CD4-positive, alpha-beta T cell treated with Interleukin-17A for 1 hour (primary cell): ENCODE results near the gene LGALS12.
"Not testable (repeated sequence)": the region's sequence is repeated elsewhere in the genome, so short reads cannot be mapped to it uniquely, and the experiment has no call there.

Experiments used
- DNase-seq: peaks from one replicate; pipeline ENCODE4 v3.0.0-alpha.2; 2020

LGALS12 gene

DNA sequence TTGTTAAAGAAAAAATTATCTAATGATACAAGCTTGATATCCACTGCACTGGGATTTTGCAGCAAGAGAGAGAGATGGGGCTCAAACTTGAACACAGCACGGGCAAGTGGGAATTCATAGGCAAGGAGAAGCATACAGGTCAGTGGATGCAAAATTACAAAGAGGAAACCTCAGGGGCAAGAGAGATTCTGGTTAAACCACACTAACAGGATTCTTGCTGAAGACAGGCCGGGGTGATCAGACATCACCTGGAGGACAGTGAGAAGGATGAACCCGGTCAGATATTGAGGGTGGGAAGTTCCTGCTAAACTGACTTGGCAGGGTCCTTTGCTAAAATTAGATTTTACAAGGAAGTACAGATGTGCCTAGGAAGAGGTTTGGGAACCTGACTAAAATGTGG, 28.2 kb downstream of the LGALS12 start:
- no peak for DNase-seq

DNA sequence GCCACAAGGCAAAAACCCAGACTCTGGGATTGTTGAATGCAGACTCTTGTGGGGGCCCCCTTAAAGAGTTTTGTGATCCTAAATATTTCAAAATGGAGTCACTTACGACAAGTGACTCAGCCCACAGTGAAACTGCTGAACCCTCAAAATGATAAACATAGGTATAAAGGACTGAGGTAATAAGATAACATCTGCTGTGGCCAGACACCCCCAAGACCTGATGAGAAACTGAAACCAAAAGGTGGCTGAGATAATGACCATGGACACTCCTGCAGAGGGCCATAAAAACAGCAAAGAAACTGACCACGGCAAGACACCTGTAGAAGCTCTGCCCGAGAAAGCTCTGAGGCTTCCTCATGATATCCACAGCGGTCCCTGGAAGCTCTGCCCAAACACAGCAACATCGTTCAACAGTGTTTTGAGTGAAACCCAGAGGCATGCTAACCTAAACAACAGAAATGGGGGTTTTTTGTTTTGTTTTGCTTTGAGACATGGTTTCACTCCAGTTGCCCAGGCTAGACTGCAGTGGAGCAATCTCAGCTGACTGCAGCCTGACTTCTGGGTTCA, 29.1 kb downstream of the LGALS12 start:
- peak; percentile 59 for DNase-seq

DNA sequence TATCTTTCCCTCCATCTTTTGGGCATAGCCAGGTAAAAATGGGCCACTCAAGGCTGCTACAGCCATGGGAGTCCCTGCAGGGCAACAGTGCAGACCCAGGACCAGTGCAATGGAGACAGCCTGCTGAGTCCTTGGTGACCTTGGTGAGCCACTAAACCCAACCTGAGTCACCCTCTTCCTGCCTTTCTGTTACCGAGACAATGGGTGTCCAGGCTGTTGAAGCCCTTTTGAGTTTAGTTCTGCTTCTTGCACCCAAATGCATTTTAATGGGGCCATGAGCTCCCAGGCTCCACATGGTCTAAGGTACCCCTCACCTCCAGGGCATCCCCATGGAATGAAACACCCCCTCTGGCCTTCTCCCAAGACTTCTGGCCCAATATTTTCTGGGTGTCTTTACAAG, 29.9 kb downstream of the LGALS12 start:
- peak; percentile 56 for DNase-seq

DNA sequence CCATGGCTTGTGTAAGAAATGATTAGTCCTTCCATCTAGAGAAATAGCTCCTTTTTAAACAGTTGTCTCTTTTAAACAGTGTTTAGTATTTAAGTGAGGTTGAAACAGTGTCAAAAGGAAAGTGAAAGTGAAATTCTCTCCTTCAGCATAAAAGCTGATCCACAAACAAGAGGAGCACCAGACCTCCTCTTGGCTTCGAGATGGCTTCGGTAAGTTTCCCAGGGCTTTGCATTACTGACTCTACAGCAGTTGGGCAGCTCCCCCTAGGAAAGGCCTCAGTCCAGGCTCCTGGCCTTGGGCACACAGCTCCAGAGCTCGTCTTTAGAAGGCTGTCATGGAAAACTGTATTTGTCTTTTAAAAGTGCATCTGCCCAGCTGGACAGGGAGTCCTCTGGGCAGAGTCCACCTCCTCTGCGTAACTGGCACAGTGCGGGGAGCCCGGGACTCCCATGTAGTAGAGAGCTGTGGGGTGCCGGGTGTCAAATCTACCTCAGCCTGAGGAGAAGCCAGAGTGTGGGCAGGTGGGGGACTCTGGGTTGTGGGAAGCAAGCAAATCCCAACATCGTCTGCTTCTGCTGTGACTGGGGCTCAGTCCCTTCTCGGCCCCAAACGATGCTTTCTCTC, 30.9 kb downstream of the LGALS12 start, which contains the start of gene PLAAT4:
PLAAT4 (plus strand) TSS at position 140 of the 624 bp plus-strand sequence; CDS start at position 201, 61 bp downstream.
- DNase-seq, result peak; percentile 74

DNA sequence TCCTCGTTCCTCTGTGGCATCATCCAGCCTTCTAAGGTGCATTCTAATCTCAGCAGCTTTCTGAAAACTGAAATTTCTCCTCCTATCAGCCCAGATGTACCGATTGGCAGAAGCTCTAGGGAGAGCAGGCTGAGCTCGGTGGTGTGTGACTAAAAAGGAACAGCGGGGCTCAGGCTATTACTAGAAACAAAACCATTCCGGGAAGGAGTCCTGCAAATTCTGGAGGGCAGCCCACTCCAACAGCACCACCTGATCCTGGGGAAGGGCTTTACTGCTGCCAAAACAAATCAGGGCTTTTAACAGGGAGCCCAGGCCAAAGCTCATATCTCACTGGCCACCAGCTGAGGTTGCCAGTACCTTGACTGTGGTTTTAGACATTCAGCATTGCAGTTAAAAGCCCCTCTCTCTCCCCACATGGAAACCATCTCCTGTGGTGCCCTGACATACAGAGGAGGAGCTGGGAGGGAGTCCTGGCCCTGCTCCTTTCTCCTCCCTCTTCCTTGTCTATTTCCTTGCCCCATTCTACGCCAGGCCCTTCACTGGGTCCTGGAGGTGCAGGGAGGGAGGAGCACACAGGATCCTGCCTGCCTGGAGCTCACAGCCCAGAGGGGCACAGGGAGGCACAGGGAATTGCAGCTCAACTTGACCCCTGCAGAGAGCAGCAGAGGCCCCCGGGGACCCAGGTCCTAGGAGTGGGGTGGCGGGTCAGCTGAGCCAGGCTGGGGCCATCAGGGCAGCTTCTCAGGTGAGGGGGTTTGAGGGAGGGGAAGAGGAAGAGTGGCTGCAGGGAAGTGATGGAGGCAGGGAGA, 31.6 kb downstream of the LGALS12 start:
- peak; percentile 15 for DNase-seq

DNA sequence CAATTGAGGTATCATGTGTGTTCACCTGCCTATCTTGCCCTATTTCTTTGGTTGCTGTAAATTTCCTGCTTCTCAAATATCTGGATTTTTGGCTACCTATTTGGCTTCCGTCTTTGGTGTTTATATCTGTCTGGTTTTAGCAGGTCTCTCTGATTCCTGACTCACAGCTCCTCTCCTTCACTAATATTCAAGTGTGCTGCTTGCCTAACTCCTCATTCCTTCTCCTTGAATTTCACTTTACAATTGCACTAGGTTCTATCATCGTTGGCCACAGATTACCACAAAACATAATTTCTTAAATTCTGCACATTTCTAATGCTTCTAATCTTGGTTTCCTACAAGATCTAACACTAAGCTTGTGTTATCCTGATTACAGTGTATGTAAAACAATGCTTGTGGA, 36.6 kb downstream of the LGALS12 start:
- DNase-seq, result not testable (repeated sequence)

DNA sequence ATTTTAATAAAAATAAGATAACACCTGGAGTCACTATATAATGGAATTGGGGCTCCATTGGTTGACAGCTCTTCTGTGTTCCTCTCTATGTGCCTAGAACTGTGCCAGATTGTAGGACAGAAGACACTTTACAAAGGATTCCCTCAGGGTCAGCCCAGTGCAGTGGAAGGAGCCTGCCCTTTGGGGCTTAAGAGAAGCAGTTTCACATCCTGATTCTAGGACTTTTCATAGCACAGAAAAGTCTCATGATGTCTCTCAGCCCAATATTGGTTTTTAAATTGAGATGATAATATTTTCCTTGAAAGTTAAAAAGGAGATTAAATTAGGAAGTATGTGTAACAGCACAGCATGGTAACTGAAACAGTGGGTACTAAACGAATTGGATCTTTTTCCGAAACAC, 37.8 kb downstream of the LGALS12 start:
- DNase-seq, result no peak

DNA sequence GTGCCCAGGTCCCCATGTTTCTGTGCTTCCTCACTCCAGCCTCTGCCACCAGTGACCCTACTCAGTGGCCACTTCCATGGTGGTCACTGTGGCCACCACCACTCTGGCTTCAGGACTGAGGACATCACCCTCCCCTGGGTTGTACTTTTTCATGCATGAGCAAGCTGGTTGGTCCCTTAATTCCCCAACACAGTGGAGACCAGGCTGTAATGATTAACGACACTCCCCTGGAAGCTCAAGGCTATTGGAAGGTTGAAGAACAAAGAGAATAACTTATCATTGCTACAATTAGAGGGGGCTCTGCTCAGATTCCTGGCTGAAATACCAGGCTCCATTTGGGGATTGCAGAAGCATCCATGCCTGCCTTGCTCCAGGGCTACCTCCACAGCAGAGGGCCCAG, 41.2 kb downstream of the LGALS12 start:
- no peak for DNase-seq

DNA sequence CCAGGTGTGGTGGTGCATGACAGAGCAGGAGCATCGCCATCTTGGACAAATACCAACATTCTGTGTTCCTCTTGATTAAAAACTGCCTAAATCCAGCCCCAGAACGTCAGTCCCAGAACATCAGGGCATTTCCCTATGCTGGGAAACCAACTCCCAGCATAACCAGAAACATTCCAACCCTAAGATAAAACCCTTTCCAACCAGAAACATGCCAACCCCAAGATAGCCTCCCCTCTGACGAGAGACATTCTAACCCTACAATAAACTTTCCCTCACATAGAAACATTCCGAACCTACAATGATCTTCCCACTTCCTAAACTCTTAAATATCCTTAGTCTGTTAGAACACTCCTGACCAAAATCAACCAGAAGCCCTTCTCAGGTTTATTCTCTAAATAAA, 42.3 kb downstream of the LGALS12 start:
- no peak for DNase-seq

DNA sequence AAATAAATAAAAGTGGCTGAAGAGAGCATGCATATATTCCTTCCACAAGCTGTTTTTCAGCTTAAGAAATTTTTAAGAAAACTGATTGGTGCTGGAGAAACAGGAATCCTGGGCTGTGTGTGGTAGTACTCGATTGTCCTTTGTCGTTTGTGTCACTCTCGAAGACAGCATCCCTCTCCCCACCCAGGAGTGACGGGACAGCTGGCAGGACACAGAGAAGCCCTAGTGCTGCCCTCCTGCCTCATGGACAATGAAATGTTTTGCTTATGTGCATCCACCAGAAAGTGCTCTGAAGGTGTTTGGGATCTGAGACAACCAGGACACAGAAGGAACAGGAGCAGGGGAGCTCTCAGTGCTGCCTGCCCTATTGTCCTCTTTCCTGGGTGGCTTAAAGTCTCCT, 43.5 kb downstream of the LGALS12 start:
- no peak for DNase-seq

DNA sequence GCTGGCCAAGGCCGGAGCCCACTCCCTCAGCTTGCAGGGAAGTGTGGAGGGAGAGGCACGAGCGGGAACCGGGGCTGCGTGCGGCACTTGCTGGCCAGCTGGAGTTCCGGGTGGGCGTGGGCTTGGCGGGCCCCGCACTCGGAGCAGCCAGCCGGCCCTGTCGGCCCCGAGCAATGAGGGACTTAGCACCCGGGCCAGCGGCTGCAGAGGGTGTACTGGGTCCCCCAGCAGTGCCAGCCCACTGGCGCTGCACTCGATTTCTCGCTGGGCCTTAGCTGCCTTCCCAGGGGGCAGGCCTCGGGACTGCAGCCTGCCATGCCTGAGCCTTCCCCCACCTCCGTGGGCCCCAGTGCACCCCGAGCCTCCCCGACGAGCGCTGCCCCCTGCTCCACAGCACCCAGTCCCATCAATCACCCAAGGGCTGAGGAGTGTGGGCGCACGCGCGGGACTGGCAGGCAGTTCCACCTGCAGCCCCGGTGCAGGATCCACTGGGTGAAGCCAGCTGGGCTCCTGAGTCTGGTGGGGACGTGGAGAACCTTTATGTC, 44.3 kb downstream of the LGALS12 start:
- not testable (repeated sequence) for DNase-seq

DNA sequence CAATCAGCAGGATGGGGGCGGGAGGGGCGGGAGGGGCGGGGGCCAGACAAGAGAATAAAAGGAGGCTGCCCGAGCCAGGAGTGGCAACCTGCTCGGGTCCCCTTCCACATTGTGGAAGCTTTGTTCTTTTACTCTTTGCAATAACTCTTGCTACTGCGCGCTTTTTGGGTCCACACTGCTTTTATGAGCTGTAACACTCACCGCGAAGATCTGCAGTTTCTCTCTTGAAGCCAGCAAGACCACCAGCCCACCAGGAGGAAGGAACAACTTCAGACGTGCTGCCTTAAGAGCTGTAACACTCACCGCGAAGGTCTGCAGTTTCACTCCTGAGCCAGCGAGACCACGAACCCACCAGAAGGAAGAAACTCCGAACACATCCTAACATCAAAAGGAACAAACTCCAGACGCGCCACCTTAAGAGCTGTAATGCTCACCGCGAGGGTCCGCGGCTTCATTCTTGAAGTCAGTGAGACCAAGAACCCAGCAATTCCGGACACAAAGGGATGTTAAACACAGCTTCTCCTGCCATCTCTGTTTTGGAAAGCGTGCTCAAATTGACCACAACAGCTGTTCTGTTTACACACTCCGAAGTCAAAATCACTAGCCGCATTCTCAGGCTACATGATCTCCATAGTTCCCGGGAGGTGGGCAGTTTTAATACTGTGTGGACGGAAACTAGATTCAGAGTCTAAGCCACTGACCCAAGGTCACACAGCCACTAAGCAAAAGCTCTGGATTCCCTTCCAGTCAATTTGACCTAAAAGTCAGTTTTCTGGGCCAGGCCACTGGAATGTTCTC, 45.4 kb downstream of the LGALS12 start:
- DNase-seq, result peak; percentile 63

DNA sequence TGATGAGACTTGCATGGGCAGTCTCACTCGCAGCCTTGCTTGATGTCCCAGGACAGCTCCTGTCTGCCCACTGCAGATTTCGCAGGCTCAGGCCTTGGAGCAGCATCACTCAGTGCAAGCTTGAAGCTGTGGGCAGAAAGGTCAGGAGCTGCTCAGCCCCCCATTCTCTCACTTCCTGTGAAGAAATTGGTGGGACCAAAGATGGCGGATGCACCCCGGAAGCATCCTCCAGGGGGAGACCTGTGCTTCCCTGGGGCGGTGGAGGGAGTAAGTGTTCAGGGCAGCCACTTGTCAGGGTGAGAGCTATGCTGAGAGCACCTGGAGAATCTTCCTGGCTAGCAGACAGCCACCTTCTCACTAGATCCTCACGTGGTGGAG, 46.0 kb downstream of the LGALS12 start:
- peak; percentile 50 for DNase-seq

DNA sequence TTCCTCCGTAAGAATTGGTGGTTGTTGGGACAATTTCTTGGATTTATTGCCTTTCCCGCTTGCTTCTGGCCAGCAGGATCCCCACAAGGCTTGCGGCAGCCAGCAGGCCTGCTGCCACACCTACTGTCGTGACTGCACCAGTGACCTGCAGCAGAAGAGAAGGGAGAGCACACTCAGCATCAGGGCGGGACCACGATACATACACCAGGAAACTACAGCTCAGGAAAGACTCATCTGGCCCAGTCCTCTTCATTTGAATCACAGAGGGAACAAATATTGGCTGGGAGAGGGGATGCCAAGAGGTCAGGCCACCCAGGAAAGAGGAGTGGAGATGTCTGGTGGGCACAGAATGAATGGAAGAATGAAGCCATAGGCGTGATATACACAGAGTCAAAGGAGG, 47.0 kb downstream of the LGALS12 start:
- no peak for DNase-seq

DNA sequence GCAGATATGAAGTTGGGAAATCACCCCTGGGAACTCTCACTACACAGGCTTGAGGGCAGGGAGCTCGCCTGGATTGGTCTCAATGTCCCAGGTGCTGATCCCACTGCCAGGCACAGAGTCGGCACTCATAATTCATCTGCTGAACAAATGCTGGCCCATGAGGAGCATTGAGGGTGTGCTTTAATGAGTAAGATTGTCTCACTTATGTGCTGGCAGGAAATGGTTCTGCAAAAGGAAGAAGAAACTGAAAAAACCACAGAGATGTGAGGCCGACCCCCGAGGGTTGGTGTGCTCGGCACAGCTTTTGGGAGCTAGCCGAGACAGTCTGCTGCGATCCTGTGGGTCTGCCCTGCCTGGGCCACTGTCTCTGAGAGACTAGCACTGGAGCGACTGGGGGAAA, 47.9 kb downstream of the LGALS12 start:
- peak; percentile 77 for DNase-seq

DNA sequence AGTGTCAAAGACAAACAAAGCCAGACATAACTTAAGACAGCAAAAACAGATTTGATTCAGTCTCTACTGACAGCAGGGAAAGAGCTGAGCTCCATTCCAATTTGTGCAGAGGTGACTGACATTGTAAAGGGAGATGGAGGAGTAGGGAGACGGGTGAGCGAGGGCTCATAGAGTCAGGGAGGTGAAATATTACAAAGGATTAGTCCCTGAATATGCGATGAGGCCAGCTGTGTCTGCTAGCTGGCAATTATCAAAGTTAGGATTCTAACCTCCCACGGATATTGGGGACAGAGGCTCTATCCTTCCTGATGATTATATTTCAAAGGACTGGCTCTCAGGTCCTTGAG, 49.0 kb downstream of the LGALS12 start:
- no peak for DNase-seq

DNA sequence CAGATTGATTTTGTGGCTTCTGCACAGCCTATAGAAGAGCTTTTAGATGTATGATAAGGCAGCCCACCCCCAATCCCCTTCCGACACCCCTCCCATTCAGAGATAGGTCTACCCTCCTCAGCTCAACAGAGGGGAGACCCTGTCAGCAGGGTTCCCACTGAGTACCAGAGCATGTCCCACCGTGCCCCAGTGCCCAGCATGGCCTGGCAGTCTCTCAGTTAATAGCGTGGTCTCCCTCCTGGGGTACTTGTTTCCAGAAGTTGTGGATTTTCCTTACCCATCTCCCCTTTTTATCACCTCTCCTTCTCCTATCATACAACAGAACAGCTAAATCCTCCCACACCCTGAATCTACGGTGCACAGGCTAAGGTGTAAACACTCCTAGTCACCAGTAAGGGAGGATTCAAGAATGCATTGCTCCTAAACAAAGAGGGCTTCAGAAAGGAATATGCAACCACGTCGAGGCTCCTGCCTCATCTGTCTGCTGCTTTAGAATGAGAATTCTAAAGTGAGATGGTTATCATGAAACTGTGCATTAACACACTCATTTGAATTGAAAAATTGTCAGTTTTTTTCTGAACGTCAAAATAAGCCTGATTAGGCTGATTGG, 50.6 kb downstream of the LGALS12 start:
- DNase-seq, result no peak

DNA sequence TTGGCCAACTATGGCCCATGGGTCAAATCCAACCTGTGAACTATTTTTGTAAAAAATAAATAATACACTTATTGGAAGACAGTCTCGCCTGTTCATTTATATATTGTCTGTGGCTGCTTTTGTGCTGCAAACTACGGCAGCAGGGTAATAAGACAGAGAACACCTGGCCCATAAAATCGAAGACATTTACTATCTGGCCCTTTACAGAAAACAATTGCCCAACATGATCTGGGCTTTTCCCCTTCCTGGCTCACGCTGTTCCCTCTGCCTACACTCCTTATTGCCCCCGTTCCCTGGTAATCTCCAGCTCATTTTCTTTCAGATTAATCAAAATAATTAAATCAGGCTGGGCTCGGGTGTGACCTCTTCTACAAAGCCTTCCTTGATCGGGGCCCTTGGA, 51.7 kb downstream of the LGALS12 start:
- no peak for DNase-seq

DNA sequence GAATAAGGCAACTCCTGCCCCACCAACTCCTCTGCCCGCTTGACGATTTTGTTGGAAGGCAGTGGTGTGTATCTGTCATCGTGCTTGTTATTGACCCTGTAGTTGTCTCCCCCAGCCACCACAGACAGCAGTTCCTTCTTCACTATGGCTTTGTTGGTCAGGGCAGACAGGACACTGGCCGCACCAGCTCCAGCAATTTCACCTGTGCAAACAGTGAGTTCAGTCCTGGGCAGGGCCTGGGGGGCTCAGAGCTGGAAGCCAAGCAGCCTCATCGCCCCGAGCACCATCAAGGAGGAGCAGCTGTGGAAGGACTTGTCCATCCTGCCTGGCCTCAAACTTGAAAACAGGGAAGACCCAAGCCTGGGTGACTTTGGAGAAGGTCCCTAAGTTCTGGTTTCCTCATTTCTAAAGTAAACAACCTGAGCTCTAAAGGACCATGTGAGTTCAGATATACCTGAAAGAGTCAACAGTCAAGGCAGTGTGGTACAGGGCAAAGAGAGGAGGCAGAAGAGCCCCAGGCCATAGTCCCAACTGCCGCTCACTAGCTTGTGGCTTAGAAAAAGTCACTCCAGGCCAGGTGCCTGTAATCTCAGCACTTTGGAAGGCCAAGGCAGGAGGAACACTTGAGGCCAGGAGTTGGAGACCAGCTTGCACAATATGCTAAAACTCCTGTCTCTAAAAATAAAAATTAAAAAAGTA, 52.7 kb downstream of the LGALS12 start:
- DNase-seq, result no peak

DNA sequence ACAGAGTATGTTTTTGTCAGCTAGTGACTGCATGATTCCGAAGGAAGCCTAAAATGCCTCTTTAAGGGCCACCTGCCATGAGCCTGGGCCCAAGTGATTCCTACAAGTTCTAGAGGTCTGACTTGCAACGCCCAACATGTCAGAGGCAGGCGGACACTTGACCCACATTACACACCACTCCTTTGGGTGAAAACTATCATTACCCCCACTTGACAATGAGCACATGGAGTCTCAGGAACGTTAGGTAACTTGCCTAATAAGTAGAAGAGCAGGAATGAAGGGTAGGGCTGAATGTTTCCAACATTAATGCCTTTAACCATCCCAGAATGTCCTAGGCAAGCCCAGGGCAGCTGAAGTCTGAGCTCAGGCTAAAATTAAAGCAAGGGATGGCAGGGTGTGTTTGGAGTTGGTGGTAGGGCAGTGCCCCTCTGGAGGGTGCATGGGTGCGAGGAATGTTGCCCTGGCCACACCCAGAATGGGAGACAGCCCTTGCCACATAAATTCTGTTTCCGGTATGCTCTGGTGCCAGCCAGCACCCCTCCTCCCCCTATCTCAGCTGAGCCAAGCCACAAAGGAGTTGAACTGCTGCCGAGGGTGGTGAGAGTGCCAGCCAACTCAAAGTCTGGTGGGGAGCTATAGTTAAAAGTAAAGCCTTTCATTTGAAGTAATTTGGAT, 54.8 kb downstream of the LGALS12 start:
- DNase-seq, result peak; percentile 56
